GM12891 (cell line): Measurements from ENCODE around the gene SMAD3.

Source experiments
- PAX5 ChIP-seq: IDR thresholded peaks from 2 replicates; pipeline ENCODE4 v1.6.1; 2011; ENCODE audit warnings: low read length, moderate library complexity, mild to moderate bottlenecking; ENCODE audit not compliant: insufficient read depth, severe bottlenecking
- POLR2A ChIP-seq: IDR thresholded peaks from 2 replicates; pipeline ENCODE4 v1.6.1; 2011; ENCODE audit warnings: low read depth, low read length, control low read depth
- POLR2AphosphoS5 ChIP-seq: IDR thresholded peaks from 2 replicates; pipeline ENCODE4 v1.6.1; 2011; ENCODE audit warnings: low read depth, low read length, control low read depth
- POU2F2 ChIP-seq: IDR thresholded peaks from 2 replicates; pipeline ENCODE4 v1.6.1; 2011; ENCODE audit warnings: low read depth, mild to moderate bottlenecking, control low read depth, low read length, moderate library complexity
- SPI1 ChIP-seq: IDR thresholded peaks from 2 replicates; pipeline ENCODE4 v1.6.1; 2011; ENCODE audit warnings: low read depth, low read length, control low read depth
- TAF1 ChIP-seq: IDR thresholded peaks from 2 replicates; pipeline ENCODE4 v1.6.1; 2011; ENCODE audit warnings: low read depth, low read length, control low read depth

- no peak for TF ChIP-seq POLR2A
- TF ChIP-seq PAX5, result no peak
- TF ChIP-seq TAF1, result no peak
- no peak for TF ChIP-seq POLR2AphosphoS5
- no peak for TF ChIP-seq POU2F2
- no peak for TF ChIP-seq SPI1
Observed at GRCh38 chr15:67242708-67243111, 177.3 kb downstream of the SMAD3 start.
